ENCODE data around the gene KCND3. TPM values are rescaled to one million over a fixed set of nuclear protein-coding genes. Genes with fewer than 3 reads are reported as not detected.

The KCND3 gene
- polyA plus RNA-seq, 1 donor, result 1.8 TPM

GRCh38 chr1:111988743-111989453, 570 bp downstream of the KCND3 start:
- no peak for DNase-seq

GRCh38 chr1:111988377-111988742, 1.1 kb downstream of the KCND3 start:
- no peak for DNase-seq

GRCh38 chr1:111987502-111987901, 2.0 kb downstream of the KCND3 start:
- DNase-seq, result no peak

- no peak for DNase-seq
These were observed 6.0 kb downstream of the KCND3 start for GRCh38 chr1:111983500-111983899.

GRCh38 chr1:111982428-111982827, 7.0 kb downstream of the KCND3 start:
- DNase-seq, result no peak

GRCh38 chr1:111981871-111982270, 7.6 kb downstream of the KCND3 start:
- DNase-seq, result no peak

GRCh38 chr1:111981090-111981489, 8.4 kb downstream of the KCND3 start:
- no peak for DNase-seq

GRCh38 chr1:111980686-111981085, 8.8 kb downstream of the KCND3 start:
- DNase-seq, result no peak

GRCh38 chr1:111978695-111979094, 10.8 kb downstream of the KCND3 start:
- DNase-seq, result no peak

- DNase-seq, result no peak
These were observed 12.1 kb downstream of the KCND3 start for GRCh38 chr1:111977378-111977777.

GRCh38 chr1:111976842-111977241, 12.6 kb downstream of the KCND3 start:
- DNase-seq, result no peak

- no peak for DNase-seq
These were observed 13.1 kb downstream of the KCND3 start for GRCh38 chr1:111976332-111976731.

GRCh38 chr1:111973150-111973790, 16.2 kb downstream of the KCND3 start:
- no peak for DNase-seq

- DNase-seq, result no peak
These were observed 18.1 kb downstream of the KCND3 start for GRCh38 chr1:111971396-111971795.

GRCh38 chr1:111968511-111968910, 21.0 kb downstream of the KCND3 start:
- DNase-seq, result no peak

- no peak for DNase-seq
These were observed 21.6 kb downstream of the KCND3 start for GRCh38 chr1:111967886-111968285.

GRCh38 chr1:111967067-111967690, 22.3 kb downstream of the KCND3 start:
- DNase-seq, result no peak

- DNase-seq, result peak; percentile 65
These were observed 23.6 kb downstream of the KCND3 start for GRCh38 chr1:111965781-111966443.

- DNase-seq, result no peak
These were observed 25.3 kb downstream of the KCND3 start for GRCh38 chr1:111963985-111964738.

- no peak for DNase-seq
These were observed 27.5 kb downstream of the KCND3 start for GRCh38 chr1:111961773-111962565.

- no peak for DNase-seq
These were observed 28.5 kb downstream of the KCND3 start for GRCh38 chr1:111961016-111961415.
